SK-N-SH (cell line): ENCODE results near the gene B4GALNT3. TPM values are rescaled to one million over a fixed set of nuclear protein-coding genes. Genes with fewer than 3 reads are reported as not detected.

ENCODE experiments used
- CTCF ChIA-PET: fragments of 300-600, 350-600 bp; formaldehyde crosslinking; extraction: SDS; loops from one replicate; lab custom pipeline; 2021; lab: Yijun Ruan, JAX
- POLR2A ChIA-PET: fragments of 350-600 bp; sonication (Branson Sonifier 250); formaldehyde crosslinking; extraction: SDS; loops from one replicate; lab custom pipeline; 2020; ENCODE audit warnings: antibody characterized with exemption, inconsistent platforms; lab: Yijun Ruan, JAX
- DNase-seq: peaks from one replicate; pipeline ENCODE4 v3.0.0; 2012
- H2AFZ ChIP-seq: fragments of 200-600 bp; sonication (generic); 2 replicates; pipeline ENCODE4 v1.8.1; 2016; ENCODE audit warnings: antibody characterized with exemption, mild to moderate bottlenecking, low read depth
- H3F3A ChIP-seq: fragments of 200-600 bp; sonication (generic); replicated peaks from 2 replicates; pipeline ENCODE3; 2016; ENCODE audit warnings: antibody characterized with exemption, mild to moderate bottlenecking; ENCODE audit not compliant: insufficient read depth
- H3K27ac ChIP-seq, 2 experiments: fragments of 200-500 bp in 1 of 2; fragments of 200-600 bp in 1 of 2; sonication (Bioruptor generic) in 1 of 2; sonication (generic), shearing (Covaris generic) in 1 of 2; 2 replicates each; pipeline versions ENCODE4 v1.5.1 to v1.6.1; 2014 to 2016; ENCODE audit warnings: low read depth in 2 of 2, inconsistent platforms in 1 of 2, low read length in 1 of 2, mild to moderate bottlenecking in 1 of 2, mixed read lengths in 1 of 2
- H3K27me3 ChIP-seq: fragments of 200-600 bp; sonication (generic), shearing (Covaris generic); 2 replicates; pipeline ENCODE4 v1.6.1; 2016; ENCODE audit warnings: mixed run types; ENCODE audit not compliant: insufficient read depth
- H3K36me3 ChIP-seq, 2 experiments: fragments of 200-500 bp in 1 of 2; fragments of 200-600 bp in 1 of 2; sonication (Bioruptor generic) in 1 of 2; sonication (generic) in 1 of 2; replicated peaks in 1 of 2; 2 replicates each; pipeline versions ENCODE3 to v1.5.1; 2014 to 2016; ENCODE audit warnings: low read length in 1 of 2, mild to moderate bottlenecking in 1 of 2; ENCODE audit not compliant: insufficient read depth in 2 of 2, control insufficient read depth in 1 of 2
- H3K4me1 ChIP-seq, 2 experiments: fragments of 200-500 bp in 1 of 2; fragments of 200-600 bp in 1 of 2; sonication (Bioruptor generic) in 1 of 2; sonication (generic), shearing (Covaris generic) in 1 of 2; 2 replicates each; pipeline versions ENCODE4 v1.5.1 to v1.6.1; 2014 to 2016; ENCODE audit warnings: low read depth in 1 of 2, low read length in 1 of 2, mixed run types in 1 of 2; ENCODE audit not compliant: insufficient read depth in 2 of 2, control insufficient read depth in 1 of 2
- H3K4me2 ChIP-seq: fragments of 200-600 bp; sonication (generic), shearing (Covaris generic); 2 replicates; pipeline ENCODE4 v1.6.1; 2017; ENCODE audit warnings: mixed run types
- H3K4me3 ChIP-seq, 2 experiments: fragments of 200-500 bp in 1 of 2; fragments of 200-600 bp in 1 of 2; sonication (Bioruptor generic) in 1 of 2; sonication (generic), shearing (Covaris generic) in 1 of 2; 2 replicates each; pipeline versions ENCODE4 v1.5.1 to v1.8.1; 2014 to 2016; ENCODE audit warnings: low read depth in 2 of 2, inconsistent platforms in 1 of 2, low read length in 1 of 2, mild to moderate bottlenecking in 1 of 2, mixed read lengths in 1 of 2, moderate library complexity in 1 of 2
- H3K79me2 ChIP-seq: fragments of 200-600 bp; sonication (generic); 2 replicates; pipeline ENCODE4 v1.8.1; 2017; ENCODE audit warnings: mild to moderate bottlenecking; ENCODE audit not compliant: insufficient read depth
- H3K9ac ChIP-seq: fragments of 200-600 bp; sonication (generic); 2 replicates; pipeline ENCODE4 v1.6.1; 2017; ENCODE audit warnings: mixed run types
- H3K9me2 ChIP-seq: fragments of 200-600 bp; sonication (generic); 2 replicates; pipeline ENCODE4 v1.6.1; 2017; ENCODE audit warnings: mixed run types
- H3K9me3 ChIP-seq: fragments of 200-600 bp; sonication (generic); 2 replicates; pipeline ENCODE4 v1.6.1; 2017; ENCODE audit warnings: mixed run types, mild to moderate bottlenecking, moderate library complexity
- H4K20me1 ChIP-seq: fragments of 200-600 bp; sonication (generic); 2 replicates; pipeline ENCODE4 v1.6.1; 2017; ENCODE audit warnings: mild to moderate bottlenecking, mixed run types; ENCODE audit not compliant: insufficient read depth
- CTCF ChIP-seq: fragments of 200-600 bp; sonication (generic); IDR thresholded peaks from 2 replicates; pipeline ENCODE4 v1.6.1; 2017; ENCODE audit warnings: antibody characterized with exemption, mild to moderate bottlenecking, moderate library complexity
- ELF1 ChIP-seq: IDR thresholded peaks from 2 replicates; pipeline ENCODE4 v1.4.0; 2012
- FOXM1 ChIP-seq: IDR thresholded peaks from 2 replicates; pipeline ENCODE4 v1.4.0; 2012; ENCODE audit warnings: low read depth, mild to moderate bottlenecking
- GABPA ChIP-seq: IDR thresholded peaks from 2 replicates; pipeline ENCODE4 v1.4.0; 2012; ENCODE audit warnings: low read depth, mild to moderate bottlenecking
- IRF3 ChIP-seq: fragments of 150-350 bp; IDR thresholded peaks from 2 replicates; pipeline ENCODE4 v1.6.1; 2016; ENCODE audit warnings: mild to moderate bottlenecking, low read depth, low read length
- MXI1 ChIP-seq: IDR thresholded peaks from 2 replicates; pipeline ENCODE4 v1.6.1; 2012; ENCODE audit warnings: mild to moderate bottlenecking, low read depth, low read length, improper control_type of control experiment
- NFIC ChIP-seq: IDR thresholded peaks from 2 replicates; pipeline ENCODE4 v1.4.0; 2012; ENCODE audit warnings: borderline replicate concordance
- NRF1 ChIP-seq: IDR thresholded peaks from 2 replicates; pipeline ENCODE4 v1.6.1; 2012; ENCODE audit warnings: low read depth, mild to moderate bottlenecking, low read length
- SIN3A ChIP-seq: IDR thresholded peaks from 2 replicates; pipeline ENCODE4 v1.6.1; 2012; ENCODE audit warnings: low read depth, mild to moderate bottlenecking, low read length, moderate library complexity, borderline replicate concordance
- SMC3 ChIP-seq: IDR thresholded peaks from 2 replicates; pipeline ENCODE4 v1.6.1; 2012; ENCODE audit warnings: low read depth, low read length, improper control_type of control experiment
- TCF12 ChIP-seq: IDR thresholded peaks from 2 replicates; pipeline ENCODE4 v1.4.0; 2012
- TEAD4 ChIP-seq: IDR thresholded peaks from 2 replicates; pipeline ENCODE4 v1.4.0; 2012; ENCODE audit warnings: mild to moderate bottlenecking, borderline replicate concordance; ENCODE audit not compliant: insufficient read depth
- ZBTB33 ChIP-seq: IDR thresholded peaks from 2 replicates; pipeline ENCODE4 v1.4.0; 2012; ENCODE audit warnings: low read depth, borderline replicate concordance
- WGBS: methylation state at CpG from one replicate; pipeline ENCODE4 v1.1.6; 2017; ENCODE audit warnings: low lambda C conversion rate; 5-methylcytosine and 5-hydroxymethylcytosine counted together
- polyA plus RNA-seq, 3 experiments: library from polyadenylated mRNA; depleted of rRNA; stranded (reverse); fragments of >200 nt; gene quantifications; 2 replicates each; pipeline ENCODE4 v1.2.3, GENCODE V29; 2012

Gene B4GALNT3
- polyA plus RNA-seq, 1 of the 3 experiments (the other 2 are of a cell fraction): 0.53 TPM

- CTCF ChIA-PET: interaction anchor here (1.3 to 2.0 kb wide), 2 partner anchors 19 to 85 kb away, joined by 5 to 10 read pairs; no protein-coding TSS in a partner anchor
These were observed 68.0 kb downstream of the B4GALNT3 start for GRCh38 chr12:527729-528128.

More at GRCh38 chr12:527729-528128, 68.0 kb downstream of the B4GALNT3 start:
- Histone ChIP-seq H3K79me2 (no peaks in the 10 kb centered on the region), H3K36me3 (no peaks in the 10 kb centered on the region), H3K27me3 (no peaks in the 10 kb centered on the region), H3K9ac (no peak overlapping the region), H4K20me1 (no peaks in the 10 kb centered on the region), H3K4me2 (no peak overlapping the region), H3K9me3 (no peaks in the 10 kb centered on the region), H3F3A (no peaks in the 10 kb centered on the region), H3K27ac (no peak overlapping the region), H2AFZ (no peak overlapping the region), H3K9me2 (no peaks in the 10 kb centered on the region), H3K4me1 (peaks cover 0 to 3% of the 10 kb centered on the region in 2 experiments; a peak in 2 of 4 replicates), H3K4me3 (no peak overlapping the region)
- WGBS: 57% methylated on average over 3 of the region's 4 CpGs
- TF ChIP-seq MXI1 (no peak), FOXM1 (no peak), TEAD4 (no peak), ZBTB33 (no peak), TCF12 (no peak), ELF1 (no peak), SMC3 (no peak), NRF1 (no peak), GABPA (no peak), SIN3A (no peak), NFIC (no peak), CTCF (no peak), IRF3 (no peak)
- POLR2A ChIA-PET: no interaction called here
- DNase-seq: no peak
